ENCODE measurements around the gene TSC22D4. TPM values are rescaled to one million over a fixed set of nuclear protein-coding genes. Genes with fewer than 3 reads are reported as not detected.
A peak's percentile ranks its signal among the peaks of the same experiment; 100 is the strongest.

The TSC22D4 gene
- total RNA-seq, 1 donor from 2014 or later, result 46.9 TPM

- no peak overlapping the region for H3K27ac Mint-ChIP-seq (ENCODE audit: unreplicated experiment)
- no peak for TF ChIP-seq CTCF (IDR thresholded peaks at IDR 0.05)
- H3K36me3 Mint-ChIP-seq (ENCODE audit: unreplicated experiment), result peaks cover 8% of the 10 kb centered on the region
- peaks cover 17% of the 10 kb centered on the region for H3K4me1 Mint-ChIP-seq (ENCODE audit: unreplicated experiment)
- no peaks in the 10 kb centered on the region for H3K9me3 Mint-ChIP-seq (ENCODE audit: unreplicated experiment)
- no peak overlapping the region for H3K4me3 Mint-ChIP-seq (ENCODE audit: unreplicated experiment)
- no peak for DNase-seq (ENCODE audit: extremely low spot score, unreplicated experiment)
- H3K27me3 Mint-ChIP-seq (ENCODE audit: unreplicated experiment), result no peaks in the 10 kb centered on the region
Measured at GRCh38 chr7:100426516-100426915, 52.5 kb downstream of the TSC22D4 start.

- H3K27me3 Mint-ChIP-seq (ENCODE audit: unreplicated experiment), result no peaks in the 10 kb centered on the region
- DNase-seq (ENCODE audit: extremely low spot score, unreplicated experiment), result no peak
- peak overlapping the region; percentile 38 for H3K27ac Mint-ChIP-seq (ENCODE audit: unreplicated experiment)
- no peak overlapping the region for H3K4me3 Mint-ChIP-seq (ENCODE audit: unreplicated experiment)
- no peaks in the 10 kb centered on the region for H3K9me3 Mint-ChIP-seq (ENCODE audit: unreplicated experiment)
- peaks cover 4% of the 10 kb centered on the region for H3K36me3 Mint-ChIP-seq (ENCODE audit: unreplicated experiment)
- peaks cover 10% of the 10 kb centered on the region for H3K4me1 Mint-ChIP-seq (ENCODE audit: unreplicated experiment)
- no peak for TF ChIP-seq CTCF (IDR thresholded peaks at IDR 0.05)
Measured at GRCh38 chr7:100425347-100425746, 53.7 kb downstream of the TSC22D4 start.

- Mint-ChIP-seq H3K27me3 (ENCODE audit: unreplicated experiment) (no peaks in the 10 kb centered on the region), H3K9me3 (ENCODE audit: unreplicated experiment) (no peaks in the 10 kb centered on the region), H3K4me3 (ENCODE audit: unreplicated experiment) (no peak overlapping the region), H3K4me1 (ENCODE audit: unreplicated experiment) (peaks cover 7% of the 10 kb centered on the region), H3K36me3 (ENCODE audit: unreplicated experiment) (peaks cover 2% of the 10 kb centered on the region), H3K27ac (ENCODE audit: unreplicated experiment) (no peak overlapping the region)
- TF ChIP-seq CTCF (IDR thresholded peaks at IDR 0.05), result no peak
- DNase-seq (ENCODE audit: extremely low spot score, unreplicated experiment), result no peak
Measured at GRCh38 chr7:100423315-100423714, 55.7 kb downstream of the TSC22D4 start.

GRCh38 chr7:100419660-100420226 is 59.3 kb downstream of the TSC22D4 start:
- H3K9me3 Mint-ChIP-seq (ENCODE audit: unreplicated experiment), result no peaks in the 10 kb centered on the region
- peaks cover 4% of the 10 kb centered on the region for H3K36me3 Mint-ChIP-seq (ENCODE audit: unreplicated experiment)
- H3K4me1 Mint-ChIP-seq (ENCODE audit: unreplicated experiment), result no peaks in the 10 kb centered on the region
- H3K27ac Mint-ChIP-seq (ENCODE audit: unreplicated experiment), result no peak overlapping the region
- no peak for TF ChIP-seq CTCF (IDR thresholded peaks at IDR 0.05)
- no peak overlapping the region for H3K4me3 Mint-ChIP-seq (ENCODE audit: unreplicated experiment)
- H3K27me3 Mint-ChIP-seq (ENCODE audit: unreplicated experiment), result no peaks in the 10 kb centered on the region
- DNase-seq (ENCODE audit: extremely low spot score, unreplicated experiment), result no peak

- no peak for TF ChIP-seq CTCF (IDR thresholded peaks at IDR 0.05)
- DNase-seq (ENCODE audit: extremely low spot score, unreplicated experiment), result no peak
- Mint-ChIP-seq H3K36me3 (ENCODE audit: unreplicated experiment) (peaks cover 4% of the 10 kb centered on the region), H3K27ac (ENCODE audit: unreplicated experiment) (no peak overlapping the region), H3K9me3 (ENCODE audit: unreplicated experiment) (no peaks in the 10 kb centered on the region), H3K27me3 (ENCODE audit: unreplicated experiment) (no peaks in the 10 kb centered on the region), H3K4me3 (ENCODE audit: unreplicated experiment) (no peak overlapping the region), H3K4me1 (ENCODE audit: unreplicated experiment) (no peaks in the 10 kb centered on the region)
Measured at GRCh38 chr7:100418930-100419659, 59.9 kb downstream of the TSC22D4 start.

Other genes with a start within 250 kb of the TSC22D4 start
- not detected in 2 replicates for gene SPDYE3, start 171.5 kb downstream of the TSC22D4 start, total RNA-seq
- 31.7 and 38.7 TPM in 2 replicates for gene PILRB, start 121.1 kb downstream of the TSC22D4 start, total RNA-seq
- gene PILRA, start 105.7 kb downstream of the TSC22D4 start, total RNA-seq, result 1.8 and 2.5 TPM in 2 replicates
- gene ZCWPW1, start 50.5 kb downstream of the TSC22D4 start, total RNA-seq, result 4.4 and 5.0 TPM in 2 replicates
- 50.0 and 50.1 TPM in 2 replicates for gene MEPCE, start 49.4 kb downstream of the TSC22D4 start, total RNA-seq
- 22.8 and 32.1 TPM in 2 replicates for gene PPP1R35, start 42.7 kb downstream of the TSC22D4 start, total RNA-seq
- gene SPACDR, start 15.0 kb downstream of the TSC22D4 start, total RNA-seq, result 0.46 TPM in 1 of 2 replicates, not detected in the other
- 0.89 and 0.99 TPM in 2 replicates for gene NYAP1, start 4.7 kb upstream of the TSC22D4 start, total RNA-seq
- gene AGFG2, start 60.0 kb upstream of the TSC22D4 start, total RNA-seq, result 10.2 and 10.8 TPM in 2 replicates
- 1.5 TPM in 1 of 2 replicates, not detected in the other for gene SAP25, start 94.7 kb upstream of the TSC22D4 start, total RNA-seq
- gene LRCH4, start 106.9 kb upstream of the TSC22D4 start, total RNA-seq, result 76.2 and 90.9 TPM in 2 replicates
- gene FBXO24, start 107.1 kb upstream of the TSC22D4 start, total RNA-seq, result 0.46 and 0.94 TPM in 2 replicates
- gene PCOLCE, start 123.1 kb upstream of the TSC22D4 start, total RNA-seq, result 608 and 626 TPM in 2 replicates
- 24.5 and 26.3 TPM in 2 replicates for gene MOSPD3, start 133.3 kb upstream of the TSC22D4 start, total RNA-seq
- gene TFR2, start 162.3 kb upstream of the TSC22D4 start, total RNA-seq, result 0.19 and 0.31 TPM in 2 replicates
- not detected in 2 replicates for gene ACTL6B, start 177.2 kb upstream of the TSC22D4 start, total RNA-seq
- 229 and 251 TPM in 2 replicates for gene GNB2, start 194.5 kb upstream of the TSC22D4 start, total RNA-seq
- 56.3 and 64.6 TPM in 2 replicates for gene GIGYF1, start 215.0 kb upstream of the TSC22D4 start, total RNA-seq
- gene POP7, start 226.9 kb upstream of the TSC22D4 start, total RNA-seq, result 19.3 and 26.3 TPM in 2 replicates
- gene EPO, start 241.3 kb upstream of the TSC22D4 start, total RNA-seq, result not detected in 2 replicates